Stimulated activated CD4-positive, alpha-beta T cell treated with anti-CD3 and anti-CD28 coated beads, Interleukin-1b, Interleukin-23, amount 100 ng/mL, for 48 hours (primary cell): ENCODE results near the gene MBD3.
"Not testable (repeated sequence)": the region's sequence is repeated elsewhere in the genome, so short reads cannot be mapped to it uniquely, and the experiment has no call there.

Experiments used
- DNase-seq: peaks from one replicate; pipeline ENCODE4 v3.0.0-alpha.2; 2020

The MBD3 gene

GRCh38 chr19:1533510-1534150, 59.0 kb downstream of the MBD3 start:
- DNase-seq = no peak

GRCh38 chr19:1532003-1532402, 60.7 kb downstream of the MBD3 start:
- DNase-seq = no peak

GRCh38 chr19:1531587-1531986, 61.1 kb downstream of the MBD3 start:
- DNase-seq = no peak

GRCh38 chr19:1530856-1531255, 61.8 kb downstream of the MBD3 start:
- DNase-seq = not testable (repeated sequence)

GRCh38 chr19:1529430-1529816, 63.2 kb downstream of the MBD3 start:
- no peak for DNase-seq

GRCh38 chr19:1528596-1529429, 63.9 kb downstream of the MBD3 start:
- no peak for DNase-seq

- no peak for DNase-seq
Measured at GRCh38 chr19:1527650-1528309, 64.9 kb downstream of the MBD3 start.

GRCh38 chr19:1526979-1527649, 65.6 kb downstream of the MBD3 start:
- DNase-seq = no peak

GRCh38 chr19:1526066-1526778, 66.4 kb downstream of the MBD3 start:
- no peak for DNase-seq

- DNase-seq = no peak
Measured at GRCh38 chr19:1525343-1525742, 67.3 kb downstream of the MBD3 start.

GRCh38 chr19:1524972-1525325, 67.7 kb downstream of the MBD3 start:
- no peak for DNase-seq

- DNase-seq = no peak
Measured at GRCh38 chr19:1524287-1524971, 68.2 kb downstream of the MBD3 start.
